ENCODE results near the gene SLC31A1. TPM values are rescaled to one million over a fixed set of nuclear protein-coding genes. Genes with fewer than 3 reads are reported as not detected.

Gene SLC31A1
- total and polyA plus RNA-seq, 2 of the 8 experiments (the other 6 are each of a cell fraction or from before 2014, with no cell fraction given), result 23.9 to 40.8 TPM

DNA sequence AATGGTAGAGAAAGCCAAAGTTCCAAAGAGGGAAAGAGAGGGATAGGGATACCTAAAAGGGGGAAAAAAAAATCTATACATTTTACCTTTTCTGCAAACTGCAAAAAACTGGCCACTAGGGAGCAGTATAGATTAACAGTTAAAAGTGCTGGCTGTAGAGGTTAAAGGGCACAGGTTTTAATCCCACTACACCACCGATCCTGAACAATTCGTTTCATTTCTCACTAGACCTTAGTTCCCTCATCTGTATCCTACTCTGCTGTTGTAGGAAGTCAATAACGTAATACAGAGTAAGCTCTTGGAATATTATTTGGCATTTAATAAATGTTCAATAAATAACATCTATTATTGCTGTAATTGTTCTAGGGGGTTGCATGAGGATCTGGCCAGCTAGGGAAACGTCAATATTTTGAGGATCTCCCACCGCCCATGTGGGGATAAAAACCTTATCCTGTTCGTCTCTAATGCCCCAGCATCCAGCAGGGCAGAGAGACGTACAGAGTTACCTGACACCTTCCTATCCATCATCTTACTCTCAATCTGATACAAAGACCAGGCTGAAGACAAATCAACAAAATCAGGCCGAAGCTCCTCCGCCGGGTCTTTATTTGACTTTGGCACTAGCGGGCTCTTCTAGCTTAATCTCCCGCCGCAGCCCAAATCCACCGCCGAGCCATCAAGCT lies 53.3 kb downstream of the SLC31A1 start:
- 2% methylated on average over 15 of the region's 15 CpGs; no CpG with 5 or more reads in 1 of the 2 experiments for WGBS, 2 experiments (ENCODE audit: extremely low coverage in 1 of 2, insufficient coverage in 1 of 2, insufficient read length in 1 of 2, insufficient replicate concordance in 2 of 2, low coverage in 1 of 2, low lambda C conversion rate in 2 of 2, missing lambda C conversion rate in 1 of 2)
- Histone ChIP-seq H4K20me1 (replicated peaks in 1 of 2; ENCODE audit: control insufficient read depth in 1 of 2, insufficient read depth in 2 of 2, low read length in 2 of 2) (no peaks in the 10 kb centered on the region), H2BK20ac (ENCODE audit: low read length) (no peak overlapping the region), H3K18ac (ENCODE audit: extremely low read depth, low read length) (no peak overlapping the region), H4K5ac (ENCODE audit: insufficient read length, low read depth, low read length) (no peak overlapping the region), H3K23ac (ENCODE audit: insufficient read length) (no peak overlapping the region), H3K27ac (ENCODE audit: low read depth, low read length) (no peak overlapping the region; the same call in 1 of the 2 replicates), H3K9me3 (ENCODE audit: insufficient read depth in 2 of 2, low read depth in 1 of 2, low read length in 1 of 2) (no peaks in the 10 kb centered on the region), H2BK12ac (ENCODE audit: low read depth, low read length) (no peak overlapping the region), H4K91ac (replicated peaks; ENCODE audit: insufficient read length, low read length) (no peak overlapping the region), H3K79me2 (ENCODE audit: control insufficient read depth in 1 of 2, insufficient read depth in 2 of 2, low read length in 2 of 2) (peaks cover 0 to 18% of the 10 kb centered on the region in 2 experiments; a peak in 3 of 4 replicates), H3K36me3 (ENCODE audit: control insufficient read depth in 2 of 4, insufficient read depth in 4 of 4, low read length in 3 of 4) (peaks cover 7 to 48% (median 32%) of the 10 kb centered on the region in 4 experiments), H3K27me3 (replicated peaks in 1 of 4; ENCODE audit: control insufficient read depth in 3 of 4, extremely low read depth in 1 of 4, insufficient read depth in 3 of 4, low read length in 3 of 4) (no peaks in the 10 kb centered on the region), H2BK120ac (replicated peaks; ENCODE audit: low read depth, low read length) (no peak overlapping the region), H4K8ac (ENCODE audit: extremely low read depth, insufficient read depth, low read length) (peak overlapping the region; percentile 81; the same call in 1 of the 2 replicates), H3K9ac (replicated peaks in 1 of 4; ENCODE audit: extremely low read depth in 1 of 4, low read depth in 3 of 4, low read length in 3 of 4) (peak overlapping the region in 3 of 4 experiments; percentile 34 to 98 (median 35); a peak in 4 of 7 replicates), H2AK5ac (ENCODE audit: low read depth, low read length) (no peak overlapping the region), H2BK15ac (ENCODE audit: low read length) (no peak overlapping the region), H3K4ac (replicated peaks; ENCODE audit: insufficient read length, low read depth, low read length) (no peak overlapping the region), H3K14ac (ENCODE audit: insufficient read length) (no peak overlapping the region), H3K56ac (replicated peaks; ENCODE audit: insufficient read length, low read depth, low read length) (no peak overlapping the region), H3K4me3 (ENCODE audit: extremely low read depth in 1 of 4, insufficient read depth in 2 of 4, low read depth in 3 of 4, low read length in 4 of 4) (peak overlapping the region; percentile 68 to 98 (median 90)), H2BK5ac (ENCODE audit: low read depth, low read length) (peak overlapping the region; percentile 78; the same call in 1 of the 2 replicates), H3K4me1 (replicated peaks in 1 of 4; ENCODE audit: control insufficient read depth in 3 of 4, insufficient read depth in 4 of 4, low read length in 3 of 4) (peaks cover 0 to 4% (median 0%) of the 10 kb centered on the region in 4 experiments; a peak in 1 of 7 replicates), H2AFZ (ENCODE audit: low read length) (no peak overlapping the region), H3K79me1 (ENCODE audit: low read depth, low read length) (no peaks in the 10 kb centered on the region; the same call in 1 of the 2 replicates), H3K23me2 (ENCODE audit: low read depth, low read length) (peaks cover 6% of the 10 kb centered on the region), H3K4me2 (ENCODE audit: insufficient read depth in 1 of 2, low read depth in 2 of 2, low read length in 2 of 2) (peak overlapping the region; percentile 61 to 83)
- FAIRE-seq (no peak), DNase-seq (ENCODE audit: low read depth in 1 of 2, low spot score in 2 of 2) (no peak)
- ChIA-PET CTCF (ENCODE audit: partially characterized antibody) (interaction anchor here (0.5 to 5.0 kb wide), 42 partner anchors 10 to 407 kb away, joined by 3 to 35 read pairs (median 4); partner anchors contain the start of genes ALAD, BSPRY, C9orf43 and FKBP15), POLR2A (ENCODE audit: partially characterized antibody) (interaction anchor here (0.7 to 1.9 kb wide), 12 partner anchors 9 to 298 kb away, joined by 3 to 12 read pairs (median 4); partner anchors contain the start of genes C9orf43, FKBP15, POLE3 and SLC31A1)
- no peak for TF ChIP-seq SIX5 (IDR thresholded peaks at IDR 0.05; ENCODE audit: low read depth, low read length)
- TF ChIP-seq SIN3A (conservative IDR thresholded peaks at IDR 0.05 in 1 of 2, IDR thresholded peaks at IDR 0.05 in 1 of 2; ENCODE audit: low read depth in 1 of 2, low read length in 2 of 2), result peak in 1 of 2 experiments; percentile 78; a peak in 1 of 4 replicates
- TF ChIP-seq RAD21 (IDR thresholded peaks at IDR 0.05 in 1 of 2, conservative IDR thresholded peaks at IDR 0.05 in 1 of 2; ENCODE audit: low read depth in 2 of 2, low read length in 2 of 2), result peak; percentile 66 to 74
- peak; percentile 74 for TF ChIP-seq SAP30 (IDR thresholded peaks at IDR 0.05; ENCODE audit: insufficient read depth, insufficient replicate concordance, low read length)
- TF ChIP-seq SP2 (IDR thresholded peaks at IDR 0.05; ENCODE audit: low read length), result no peak
- TF ChIP-seq HDAC2 (IDR thresholded peaks at IDR 0.05; ENCODE audit: borderline replicate concordance in 1 of 2, low read depth in 2 of 2, low read length in 2 of 2), result 0 out of 4 replicates have a peak, but pooled peaks of 1 of the 2 experiments have one; percentile 15
- TF ChIP-seq, protein P1, sequence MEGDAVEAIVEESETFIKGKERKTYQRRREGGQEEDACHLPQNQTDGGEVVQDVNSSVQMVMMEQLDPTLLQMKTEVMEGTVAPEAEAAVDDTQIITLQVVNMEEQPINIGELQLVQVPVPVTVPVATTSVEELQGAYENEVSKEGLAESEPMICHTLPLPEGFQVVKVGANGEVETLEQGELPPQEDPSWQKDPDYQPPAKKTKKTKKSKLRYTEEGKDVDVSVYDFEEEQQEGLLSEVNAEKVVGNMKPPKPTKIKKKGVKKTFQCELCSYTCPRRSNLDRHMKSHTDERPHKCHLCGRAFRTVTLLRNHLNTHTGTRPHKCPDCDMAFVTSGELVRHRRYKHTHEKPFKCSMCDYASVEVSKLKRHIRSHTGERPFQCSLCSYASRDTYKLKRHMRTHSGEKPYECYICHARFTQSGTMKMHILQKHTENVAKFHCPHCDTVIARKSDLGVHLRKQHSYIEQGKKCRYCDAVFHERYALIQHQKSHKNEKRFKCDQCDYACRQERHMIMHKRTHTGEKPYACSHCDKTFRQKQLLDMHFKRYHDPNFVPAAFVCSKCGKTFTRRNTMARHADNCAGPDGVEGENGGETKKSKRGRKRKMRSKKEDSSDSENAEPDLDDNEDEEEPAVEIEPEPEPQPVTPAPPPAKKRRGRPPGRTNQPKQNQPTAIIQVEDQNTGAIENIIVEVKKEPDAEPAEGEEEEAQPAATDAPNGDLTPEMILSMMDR (IDR thresholded peaks at IDR 0.05; ENCODE audit: control extremely low read depth in 1 of 3, insufficient read depth in 1 of 3, low read depth in 1 of 3, low read length in 3 of 3), result peak in 2 of 3 experiments; percentile 42 to 68; a peak in 2 of 4 replicates
